ENCODE measurements around the gene TARBP1.

Gene TARBP1

DNA sequence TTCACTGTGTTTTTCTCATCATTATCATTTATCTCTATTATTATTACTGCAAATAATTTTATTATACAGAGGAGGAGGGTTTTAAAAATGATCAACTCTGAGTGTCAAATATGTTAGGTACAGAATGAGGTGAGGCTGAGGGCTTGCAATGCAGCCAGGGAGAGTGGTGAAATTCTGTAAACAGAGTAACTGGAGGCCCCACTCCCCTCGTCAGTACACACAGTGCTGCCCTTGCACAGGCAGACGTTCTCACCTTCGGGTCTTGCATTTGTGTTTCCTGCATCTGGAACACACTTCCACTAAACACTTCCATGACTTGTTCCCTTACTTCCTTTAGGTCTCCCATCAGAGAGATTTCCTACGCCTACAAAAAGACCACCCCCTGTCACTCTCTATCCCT lies 130.0 kb downstream of the TARBP1 start:
- DNase-seq (ENCODE audit: low read depth) = no peak
- no peak overlapping the region for H3K4me3 ChIP-seq (ENCODE audit: low read depth, low read length)
- no peak for TF ChIP-seq CTCF (IDR thresholded peaks at IDR 0.05; ENCODE audit: control insufficient read depth, extremely low read depth, insufficient read depth)

- DNase-seq (ENCODE audit: low read depth) = no peak
- no peak for TF ChIP-seq CTCF (IDR thresholded peaks at IDR 0.05; ENCODE audit: control insufficient read depth, extremely low read depth, insufficient read depth)
- no peak overlapping the region for H3K4me3 ChIP-seq (ENCODE audit: low read depth, low read length)
Measured at GRCh38 chr1:234345237-234345636, 133.7 kb downstream of the TARBP1 start.

DNA sequence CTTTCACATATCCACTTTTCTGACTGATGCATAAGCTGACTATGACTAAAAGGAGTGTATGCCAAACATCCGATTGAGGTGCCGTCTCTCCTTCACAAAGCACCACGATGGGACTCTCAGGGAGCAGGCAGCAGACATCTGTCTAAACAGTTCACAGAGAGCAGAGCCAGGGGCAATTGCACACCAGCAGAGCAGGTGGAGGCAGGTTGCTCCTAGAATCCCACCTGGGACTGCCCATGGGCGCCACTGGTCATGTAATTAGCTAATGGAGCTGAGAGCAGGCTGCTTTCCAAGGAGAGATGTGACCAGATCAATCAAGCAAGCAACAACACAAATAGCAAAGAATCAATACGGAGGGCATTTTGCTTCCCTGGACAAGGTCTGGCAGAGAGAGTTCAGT lies 136.2 kb downstream of the TARBP1 start:
- no peak for TF ChIP-seq CTCF (IDR thresholded peaks at IDR 0.05; ENCODE audit: control insufficient read depth, extremely low read depth, insufficient read depth)
- DNase-seq (ENCODE audit: low read depth) = no peak
- H3K4me3 ChIP-seq (ENCODE audit: low read depth, low read length) = no peak overlapping the region

All from LNCaP clone FGC (cell line).